Activated CD4-positive, alpha-beta T cell treated with anti-CD3 and anti-CD28 coated beads for 48 hours (primary cell): ENCODE measurements around the gene NKTR.

ENCODE experiments used
- DNase-seq: peaks from one replicate; pipeline ENCODE4 v3.0.0-alpha.2; 2020

The NKTR gene

DNA sequence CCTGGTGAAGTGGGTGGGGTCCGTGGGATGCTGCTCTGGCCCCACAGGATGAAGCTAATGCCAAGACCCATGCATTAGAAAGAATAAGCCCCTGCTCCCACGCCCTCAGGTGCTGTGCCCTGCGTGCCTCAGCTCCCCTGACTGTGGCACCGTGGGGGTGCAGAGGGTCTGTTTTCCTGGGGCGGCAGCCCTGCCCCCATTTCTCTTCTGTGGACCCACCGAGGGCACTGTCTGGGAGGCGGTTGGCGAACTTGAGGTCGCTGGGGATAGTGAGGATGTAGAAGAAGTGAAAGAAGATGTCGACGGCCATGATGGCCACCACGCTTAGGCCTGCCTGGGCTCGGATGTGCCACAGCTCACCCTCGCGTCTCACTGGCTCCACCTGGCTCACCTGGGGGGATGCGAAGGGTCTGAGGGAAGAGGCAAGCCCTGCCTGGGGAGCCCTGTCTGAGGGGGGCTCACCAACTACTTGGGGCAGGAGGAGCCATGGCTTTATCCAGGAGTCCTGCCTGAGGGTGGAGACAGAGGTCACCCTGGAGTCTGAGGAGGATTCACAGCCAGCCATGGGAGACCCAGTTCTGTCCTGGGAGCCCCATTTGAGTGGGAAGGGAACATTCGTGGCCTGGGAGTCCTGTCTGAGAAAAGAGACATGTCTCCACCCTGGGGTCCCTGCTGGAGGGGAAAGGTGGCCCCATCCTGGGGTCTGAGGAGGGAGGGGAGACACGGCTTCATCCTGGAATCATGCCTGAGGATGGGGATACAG lies 97.0 kb downstream of the NKTR start:
- no peak for DNase-seq
